Transverse colon (tissue), 3 donors: Measurements from ENCODE around the gene TFDP2.

Source experiments
- POLR2A ChIP-seq: fragments of 450-650 bp; IDR thresholded peaks from one replicate; pipeline ENCODE4 v1.6.1; 2016; ENCODE audit warnings: antibody characterized with exemption, mild to moderate bottlenecking, moderate library complexity
- POLR2AphosphoS5 ChIP-seq, 3 donors: sonication (generic); formaldehyde crosslinking; IDR thresholded peaks; one replicate each; pipeline ENCODE4 v1.6.1; 2016; ENCODE audit warnings: antibody characterized with exemption in 3 of 3

DNA sequence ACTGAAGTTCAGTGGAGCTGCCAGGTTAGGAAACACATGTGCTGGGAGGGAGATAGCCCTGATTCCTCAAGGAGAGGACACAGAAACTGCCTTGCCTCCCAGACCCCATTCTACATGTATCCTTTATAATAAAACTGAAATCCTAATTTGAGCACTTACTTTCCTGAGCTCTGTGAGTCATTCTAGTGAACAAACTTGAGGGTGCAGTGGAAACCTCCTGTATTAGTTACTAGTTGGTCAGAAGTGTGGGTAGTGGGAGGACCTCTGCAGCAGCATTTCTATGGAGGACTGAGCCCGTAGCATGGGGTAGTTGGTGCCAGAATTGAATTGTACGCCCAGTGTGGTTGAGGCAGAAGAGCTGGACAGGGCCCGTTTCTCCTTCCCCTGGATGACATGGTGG, 249.0 kb downstream of the TFDP2 start:
- TF ChIP-seq POLR2AphosphoS5 (IDR thresholded peaks at IDR 0.05), result no peak
- TF ChIP-seq POLR2A, result no peak
